AG04449 (cell line): ENCODE data around the gene GLMN.
"Not testable (repeated sequence)": the region's sequence is repeated elsewhere in the genome, so short reads cannot be mapped to it uniquely, and the experiment has no call there.

Experiments
- CTCF ChIA-PET: fragments of 350-600 bp; formaldehyde crosslinking; extraction: SDS; loops from one replicate; lab custom pipeline; 2021; ENCODE audit warnings: antibody characterized with exemption; lab: Yijun Ruan, JAX
- POLR2A ChIA-PET: fragments of 400-600, 350-600 bp; formaldehyde crosslinking; extraction: SDS; loops from one replicate; lab custom pipeline; 2020; ENCODE audit warnings: antibody characterized with exemption, inconsistent platforms; lab: Yijun Ruan, JAX
- DNase-seq: peaks from one replicate; pipeline ENCODE4 v3.0.0-alpha.2; 2010; ENCODE audit warnings: low read depth, low spot score
- H3K4me3 ChIP-seq: 2 replicates; pipeline ENCODE4 v1.5.1; 2011; ENCODE audit warnings: low read depth, mild to moderate bottlenecking, control low read depth, low read length
- TF ChIP-seq, protein P1 (sequence below): IDR thresholded peaks from one replicate; pipeline ENCODE4 v1.5.1; 2011; ENCODE audit warnings: mild to moderate bottlenecking, moderate library complexity, low read length, control low read depth, inconsistent platforms; ENCODE audit not compliant: insufficient read depth; ENCODE audit errors: missing control alignments

GLMN gene

DNA sequence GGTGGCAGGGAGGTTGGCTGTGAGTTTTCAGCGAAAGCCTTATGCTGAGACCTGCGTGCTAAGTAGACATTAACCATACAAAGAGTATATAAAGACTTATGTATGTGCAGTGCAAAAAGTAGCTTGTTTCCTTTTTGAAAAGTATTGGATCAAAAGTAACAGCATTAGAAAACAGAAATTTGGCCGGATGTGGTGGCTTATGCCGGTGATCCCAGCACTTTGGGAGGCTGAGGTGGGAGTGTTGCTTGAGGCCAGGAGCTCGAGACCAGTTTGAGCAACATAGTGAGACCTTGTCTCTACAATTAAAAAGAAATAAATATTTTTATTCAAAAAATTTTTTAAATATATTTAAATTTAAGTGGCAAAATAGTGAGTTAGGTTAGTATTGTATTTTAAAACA, 2.2 kb upstream of the GLMN start:
- DNase-seq, result no peak
- POLR2A ChIA-PET, result no interaction called here
- H3K4me3 ChIP-seq, result no peak overlapping the region
- TF ChIP-seq, protein P1, sequence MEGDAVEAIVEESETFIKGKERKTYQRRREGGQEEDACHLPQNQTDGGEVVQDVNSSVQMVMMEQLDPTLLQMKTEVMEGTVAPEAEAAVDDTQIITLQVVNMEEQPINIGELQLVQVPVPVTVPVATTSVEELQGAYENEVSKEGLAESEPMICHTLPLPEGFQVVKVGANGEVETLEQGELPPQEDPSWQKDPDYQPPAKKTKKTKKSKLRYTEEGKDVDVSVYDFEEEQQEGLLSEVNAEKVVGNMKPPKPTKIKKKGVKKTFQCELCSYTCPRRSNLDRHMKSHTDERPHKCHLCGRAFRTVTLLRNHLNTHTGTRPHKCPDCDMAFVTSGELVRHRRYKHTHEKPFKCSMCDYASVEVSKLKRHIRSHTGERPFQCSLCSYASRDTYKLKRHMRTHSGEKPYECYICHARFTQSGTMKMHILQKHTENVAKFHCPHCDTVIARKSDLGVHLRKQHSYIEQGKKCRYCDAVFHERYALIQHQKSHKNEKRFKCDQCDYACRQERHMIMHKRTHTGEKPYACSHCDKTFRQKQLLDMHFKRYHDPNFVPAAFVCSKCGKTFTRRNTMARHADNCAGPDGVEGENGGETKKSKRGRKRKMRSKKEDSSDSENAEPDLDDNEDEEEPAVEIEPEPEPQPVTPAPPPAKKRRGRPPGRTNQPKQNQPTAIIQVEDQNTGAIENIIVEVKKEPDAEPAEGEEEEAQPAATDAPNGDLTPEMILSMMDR, result no peak
- CTCF ChIA-PET, result interaction anchor here (1.5 to 5.4 kb wide), 4 partner anchors 10 to 790 kb away, joined by 3 to 41 read pairs (median 10); no protein-coding TSS in a partner anchor

DNA sequence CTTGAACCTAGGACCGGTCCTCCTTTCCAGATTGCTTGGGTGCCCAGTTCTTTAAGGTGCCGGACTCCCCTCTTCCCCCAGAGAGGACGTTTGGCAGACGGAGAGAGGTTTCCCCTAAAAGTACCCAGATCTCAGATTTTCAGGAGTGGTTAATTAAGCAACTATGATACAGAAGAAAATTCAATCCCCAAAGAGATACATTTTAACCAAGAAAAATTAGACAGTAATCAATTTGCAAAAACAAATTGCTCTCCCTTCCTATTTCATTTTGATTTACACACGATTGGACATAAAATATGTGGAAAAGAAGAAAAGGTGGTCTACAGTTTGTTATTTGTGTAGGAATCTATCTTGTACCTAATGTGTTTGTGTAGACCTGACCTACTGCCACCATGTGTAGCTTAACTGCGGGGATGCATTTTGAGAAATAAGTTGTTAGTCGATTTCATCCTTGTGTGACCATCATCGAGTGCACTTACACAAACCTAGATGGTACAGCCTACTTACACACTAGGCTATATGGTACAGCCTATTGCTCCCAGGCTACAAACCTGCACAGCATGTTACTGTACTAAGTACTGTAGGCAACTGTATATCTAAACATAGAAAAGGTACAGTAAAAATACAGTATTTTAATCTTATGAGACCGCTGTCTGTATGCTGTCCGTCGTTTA, 827 bp upstream of the GLMN start:
- peak overlapping the region; percentile 79 for H3K4me3 ChIP-seq
- POLR2A ChIA-PET, result no interaction called here
- CTCF ChIA-PET, result interaction anchor here (1.1 to 5.4 kb wide), 6 partner anchors 9 to 368 kb away, joined by 3 to 41 read pairs (median 5); no protein-coding TSS in a partner anchor
- TF ChIP-seq, protein P1, result no peak
- no peak for DNase-seq

DNA sequence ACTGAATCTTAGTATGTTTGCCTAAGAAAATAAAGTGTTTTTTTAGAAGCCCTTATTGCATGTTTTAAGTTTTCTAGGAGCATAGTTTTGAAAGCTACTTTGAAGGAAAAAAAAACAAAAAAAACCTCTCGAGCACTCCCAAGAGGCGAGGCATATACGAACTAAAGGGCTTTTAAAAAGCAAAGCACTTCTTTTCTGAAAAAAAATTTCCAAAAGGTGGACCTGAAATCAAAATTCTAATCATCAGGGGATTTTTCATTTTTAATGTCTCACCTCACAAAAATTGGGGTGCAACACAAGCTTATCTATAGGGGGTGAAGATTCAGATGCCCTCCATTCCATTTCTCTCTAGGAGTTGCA, 594 bp downstream of the GLMN start:
- CTCF ChIA-PET, result interaction anchor here (0.8 to 2.0 kb wide), 4 partner anchors 9 to 235 kb away, joined by 3 to 6 read pairs (median 4); no protein-coding TSS in a partner anchor
- POLR2A ChIA-PET, result no interaction called here
- TF ChIP-seq, protein P1, result no peak
- DNase-seq, result no peak
- peak overlapping the region; percentile 79 for H3K4me3 ChIP-seq

DNA sequence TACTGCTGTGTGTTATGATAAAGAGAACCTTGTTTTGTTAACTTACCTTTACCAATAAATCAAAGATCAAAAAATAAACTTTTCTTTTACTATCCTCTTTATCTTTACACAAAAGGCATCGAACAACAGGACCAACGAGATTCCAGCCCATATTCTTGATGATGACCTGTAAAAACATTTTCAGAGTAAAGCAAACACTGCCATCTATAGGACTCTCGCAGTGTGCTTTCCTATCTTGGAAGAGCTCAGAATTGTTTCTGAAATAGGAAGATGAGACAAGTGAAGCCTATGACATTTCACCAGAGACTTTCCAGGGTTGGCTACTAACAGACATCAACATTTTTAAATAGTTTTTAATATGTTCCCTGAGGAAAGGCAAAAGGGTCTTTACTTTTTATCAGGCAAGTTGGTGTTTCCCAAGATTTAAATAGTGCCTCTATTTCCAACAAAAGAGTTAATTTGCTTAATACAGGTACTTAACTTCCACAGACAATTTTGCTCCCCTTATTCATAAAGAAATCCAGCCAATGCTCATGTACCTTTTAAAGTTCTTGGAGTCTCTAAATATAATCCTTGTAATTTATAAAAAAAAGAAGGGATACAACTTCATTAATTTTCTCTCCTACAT, 7.3 kb downstream of the GLMN start:
- CTCF ChIA-PET, result interaction anchor here (0.6 to 6.5 kb wide), 42 partner anchors 9 to 1008 kb away, joined by 3 to 163 read pairs (median 4); partner anchors contain the start of gene CDC7
- peak; percentile 17 for DNase-seq
- TF ChIP-seq, protein P1, result peak; percentile 64
- POLR2A ChIA-PET, result no interaction called here
- H3K4me3 ChIP-seq, result no peak overlapping the region

DNA sequence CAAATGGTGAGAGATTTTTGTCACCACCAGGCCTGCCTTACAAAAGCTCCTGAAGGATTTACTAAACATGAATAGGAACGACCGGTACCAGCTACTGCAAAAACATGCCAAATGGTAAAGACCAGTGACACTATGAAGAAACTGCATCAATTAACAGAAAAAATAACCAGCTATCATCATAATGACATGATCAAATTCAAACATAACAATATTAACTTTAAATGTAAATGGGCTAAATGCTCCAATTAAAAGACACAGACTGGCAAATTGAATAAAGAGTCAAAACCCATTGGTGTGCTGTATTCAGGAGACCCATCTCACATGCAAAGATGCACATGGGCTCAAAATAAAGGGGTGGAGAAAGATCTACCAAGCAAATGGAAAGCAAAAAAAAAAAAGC, 17.4 kb downstream of the GLMN start:
- H3K4me3 ChIP-seq, DNase-seq, POLR2A ChIA-PET: not testable (repeated sequence)
- CTCF ChIA-PET, result interaction anchor here (0.7 to 1.7 kb wide), 4 partner anchors 10 to 570 kb away, joined by 3 to 6 read pairs (median 4); no protein-coding TSS in a partner anchor

DNA sequence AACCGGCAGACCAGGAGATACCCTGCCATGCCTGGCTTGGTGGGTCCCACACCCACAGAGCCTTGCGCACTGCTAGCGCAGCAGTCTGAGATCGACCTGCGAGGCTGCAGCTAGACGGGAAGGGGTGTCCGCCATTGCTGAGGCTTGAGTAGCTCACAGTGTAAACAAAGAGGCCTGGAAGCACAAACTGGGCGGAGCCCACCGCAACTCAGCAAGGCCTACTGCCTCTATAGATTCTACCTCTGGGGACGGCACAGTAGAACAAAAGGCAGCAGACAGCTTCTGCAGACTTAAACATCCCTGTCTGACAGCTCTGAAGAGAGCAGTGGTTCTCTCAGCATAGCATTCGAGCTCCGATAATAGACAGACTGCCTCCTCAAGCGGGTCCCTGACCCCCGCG, 19.0 kb downstream of the GLMN start:
- not testable (repeated sequence) for DNase-seq, H3K4me3 ChIP-seq
- ChIA-PET POLR2A (interaction anchor here (0.6 kb wide), 1 partner anchor 69 kb away, joined by 5 read pairs; no protein-coding TSS in a partner anchor), CTCF (interaction anchor here (1.0 to 1.4 kb wide), 2 partner anchors 11 to 12 kb away, joined by 3 to 4 read pairs; no protein-coding TSS in a partner anchor)

DNA sequence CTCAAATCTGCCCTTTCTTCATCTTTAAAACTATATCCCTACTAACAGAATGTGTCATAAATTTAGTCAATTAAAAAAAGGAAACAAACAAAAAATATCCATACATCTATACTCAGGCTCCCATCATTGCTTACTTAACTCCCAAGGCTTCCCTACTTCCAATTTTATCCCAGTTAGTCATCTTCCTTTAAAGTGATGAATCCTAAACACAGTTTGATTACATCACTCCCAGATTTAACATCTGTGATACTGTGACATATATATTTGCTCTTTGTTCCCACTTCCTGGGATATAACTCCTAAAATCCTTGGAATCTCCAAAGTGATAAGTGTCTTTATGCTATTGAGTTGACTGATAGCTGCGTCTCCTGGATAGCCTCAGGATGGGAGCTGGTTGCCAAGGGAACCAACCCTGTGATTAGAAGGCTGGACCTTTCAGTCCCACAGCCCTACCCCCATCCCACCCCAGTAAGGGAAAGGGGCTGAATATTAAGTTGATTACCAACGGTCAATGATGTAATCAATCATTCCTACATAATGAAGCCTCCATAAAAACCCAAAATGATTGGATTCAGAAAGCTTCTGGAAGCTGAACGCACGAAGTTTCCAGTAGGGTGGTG, 21.6 kb downstream of the GLMN start:
- TF ChIP-seq, protein P1, result no peak
- H3K4me3 ChIP-seq, result no peak overlapping the region
- ChIA-PET CTCF (interaction anchor here (1.0 to 1.3 kb wide), 3 partner anchors 14 to 765 kb away, joined by 3 to 4 read pairs (median 3); no protein-coding TSS in a partner anchor), POLR2A (no interaction called here)
- DNase-seq, result peak; percentile 14
